ENCODE data around the gene PRPSAP1.

DNA sequence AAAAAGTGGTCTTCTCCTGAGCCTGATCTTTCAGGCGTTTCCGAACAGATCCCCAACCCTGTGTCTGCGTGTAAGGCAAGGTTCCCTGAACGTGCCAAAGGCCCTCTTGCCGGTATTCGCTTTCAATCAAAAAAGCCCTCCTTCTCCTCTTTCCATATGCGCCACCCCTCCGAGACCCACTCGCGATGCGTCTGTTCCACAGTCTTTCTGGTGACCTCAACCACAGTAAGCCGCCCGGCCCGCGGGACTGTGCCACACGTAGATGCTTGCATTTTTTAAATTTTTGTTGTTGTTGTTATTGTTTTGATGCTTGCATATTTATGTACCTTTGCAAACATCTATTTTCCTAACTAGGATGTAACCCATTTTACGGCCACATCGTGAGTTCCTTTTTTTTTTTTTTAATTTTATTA lies 607 bp upstream of the PRPSAP1 start:
- TF ChIP-seq, protein P1, sequence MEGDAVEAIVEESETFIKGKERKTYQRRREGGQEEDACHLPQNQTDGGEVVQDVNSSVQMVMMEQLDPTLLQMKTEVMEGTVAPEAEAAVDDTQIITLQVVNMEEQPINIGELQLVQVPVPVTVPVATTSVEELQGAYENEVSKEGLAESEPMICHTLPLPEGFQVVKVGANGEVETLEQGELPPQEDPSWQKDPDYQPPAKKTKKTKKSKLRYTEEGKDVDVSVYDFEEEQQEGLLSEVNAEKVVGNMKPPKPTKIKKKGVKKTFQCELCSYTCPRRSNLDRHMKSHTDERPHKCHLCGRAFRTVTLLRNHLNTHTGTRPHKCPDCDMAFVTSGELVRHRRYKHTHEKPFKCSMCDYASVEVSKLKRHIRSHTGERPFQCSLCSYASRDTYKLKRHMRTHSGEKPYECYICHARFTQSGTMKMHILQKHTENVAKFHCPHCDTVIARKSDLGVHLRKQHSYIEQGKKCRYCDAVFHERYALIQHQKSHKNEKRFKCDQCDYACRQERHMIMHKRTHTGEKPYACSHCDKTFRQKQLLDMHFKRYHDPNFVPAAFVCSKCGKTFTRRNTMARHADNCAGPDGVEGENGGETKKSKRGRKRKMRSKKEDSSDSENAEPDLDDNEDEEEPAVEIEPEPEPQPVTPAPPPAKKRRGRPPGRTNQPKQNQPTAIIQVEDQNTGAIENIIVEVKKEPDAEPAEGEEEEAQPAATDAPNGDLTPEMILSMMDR (IDR thresholded peaks at IDR 0.05), result no peak
- no peak for TF ChIP-seq POLR2AphosphoS5 (IDR thresholded peaks at IDR 0.05)

Data from upper lobe of left lung (tissue), 4 donors.